Stimulated activated CD8-positive, alpha-beta memory T cell treated with anti-CD3 and anti-CD28 coated beads, Interleukin-4, amount 100 ng/mL, for 24 hours (primary cell): Measurements from ENCODE around the gene PLA2G6.
"Not testable (repeated sequence)": the region's sequence is repeated elsewhere in the genome, so short reads cannot be mapped to it uniquely, and the experiment has no call there.

Experiments used
- DNase-seq: peaks from one replicate; pipeline ENCODE4 v3.0.0-alpha.2; 2020; ENCODE audit warnings: low read depth

Gene PLA2G6

DNA sequence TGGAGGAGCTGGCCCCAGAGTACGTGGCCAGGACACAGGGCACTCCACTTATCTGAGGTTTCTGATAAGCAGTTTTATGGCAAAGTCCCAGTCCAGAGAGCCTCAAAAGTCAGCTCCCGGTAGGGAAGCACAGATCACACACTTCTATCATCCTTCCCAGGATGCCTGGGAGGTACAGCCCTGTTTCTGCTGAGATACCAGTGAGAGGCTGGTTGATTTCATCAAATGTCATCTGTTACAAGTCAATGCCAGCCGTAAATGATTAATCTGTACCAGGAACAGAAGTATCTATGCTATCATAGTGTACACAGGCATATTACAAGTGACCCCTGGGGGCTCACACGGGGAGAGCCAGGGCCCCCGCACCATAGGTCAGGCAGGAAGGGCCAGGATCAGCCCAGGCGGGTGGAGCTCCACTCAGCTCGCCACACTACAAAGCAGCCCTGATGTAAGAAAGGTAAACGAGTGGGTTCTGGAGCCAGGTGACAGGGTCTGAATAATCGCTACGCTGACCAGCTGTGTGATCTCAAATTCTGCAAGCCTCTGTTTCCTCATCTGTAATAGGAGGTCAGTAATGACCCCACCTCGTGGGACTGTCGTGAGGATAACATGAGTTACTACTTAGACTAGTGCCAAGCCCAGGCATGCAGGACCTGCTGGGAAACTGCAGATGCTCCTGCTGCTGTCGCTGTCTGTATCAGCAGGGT, 17.6 kb downstream of the PLA2G6 start:
- no peak for DNase-seq

DNA sequence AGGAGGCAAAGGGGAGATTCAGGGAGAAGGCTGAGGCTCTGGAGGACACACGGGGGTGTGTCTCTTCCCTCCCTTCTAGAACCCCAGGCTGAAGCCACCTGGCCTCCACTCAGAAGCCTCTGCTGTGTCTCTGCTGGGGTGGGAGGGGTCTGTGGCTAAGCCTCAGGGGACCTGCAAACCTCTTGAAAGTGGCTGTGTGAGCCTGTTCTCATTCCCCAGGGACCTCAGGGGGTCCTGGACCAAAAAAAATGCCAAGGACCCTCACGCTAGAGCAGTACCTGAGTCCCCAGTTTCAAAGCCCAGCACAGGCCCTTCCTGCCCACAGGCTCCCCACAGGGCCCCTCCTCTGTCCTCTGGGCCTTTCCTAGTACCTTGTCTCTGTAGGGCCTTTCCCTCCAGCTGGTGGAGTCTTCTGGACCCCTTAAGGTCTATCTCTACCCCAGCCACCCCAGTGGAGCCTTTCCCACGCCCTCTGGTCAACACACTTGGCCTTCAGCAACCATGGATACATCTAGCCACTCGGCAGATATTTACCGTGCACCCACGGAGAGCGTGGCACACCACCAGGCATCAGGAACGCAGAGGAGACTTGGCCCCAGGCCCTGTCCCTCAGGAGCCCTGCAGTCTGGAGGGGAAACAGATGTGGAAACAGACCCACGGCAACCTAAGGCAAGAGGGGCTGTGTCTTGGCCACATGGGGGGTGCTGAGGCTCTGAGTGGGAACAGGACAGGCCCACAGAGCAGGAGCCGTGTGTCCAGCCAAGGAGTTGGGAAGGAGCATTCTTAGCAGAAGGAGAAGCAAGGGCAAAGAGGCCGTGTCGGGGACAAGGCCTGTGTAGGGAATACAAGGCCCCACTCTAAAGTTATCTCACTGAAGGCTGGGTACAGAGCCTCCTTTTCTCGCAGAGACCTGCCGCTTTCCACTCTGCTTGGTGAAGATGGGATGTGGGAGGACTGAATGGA, 18.5 kb downstream of the PLA2G6 start:
- no peak for DNase-seq

- DNase-seq = no peak
Measured at GRCh38 chr22:38155703-38156102, 25.9 kb downstream of the PLA2G6 start.

- DNase-seq = not testable (repeated sequence)
Measured at GRCh38 chr22:38154563-38154915, 27.1 kb downstream of the PLA2G6 start.

DNA sequence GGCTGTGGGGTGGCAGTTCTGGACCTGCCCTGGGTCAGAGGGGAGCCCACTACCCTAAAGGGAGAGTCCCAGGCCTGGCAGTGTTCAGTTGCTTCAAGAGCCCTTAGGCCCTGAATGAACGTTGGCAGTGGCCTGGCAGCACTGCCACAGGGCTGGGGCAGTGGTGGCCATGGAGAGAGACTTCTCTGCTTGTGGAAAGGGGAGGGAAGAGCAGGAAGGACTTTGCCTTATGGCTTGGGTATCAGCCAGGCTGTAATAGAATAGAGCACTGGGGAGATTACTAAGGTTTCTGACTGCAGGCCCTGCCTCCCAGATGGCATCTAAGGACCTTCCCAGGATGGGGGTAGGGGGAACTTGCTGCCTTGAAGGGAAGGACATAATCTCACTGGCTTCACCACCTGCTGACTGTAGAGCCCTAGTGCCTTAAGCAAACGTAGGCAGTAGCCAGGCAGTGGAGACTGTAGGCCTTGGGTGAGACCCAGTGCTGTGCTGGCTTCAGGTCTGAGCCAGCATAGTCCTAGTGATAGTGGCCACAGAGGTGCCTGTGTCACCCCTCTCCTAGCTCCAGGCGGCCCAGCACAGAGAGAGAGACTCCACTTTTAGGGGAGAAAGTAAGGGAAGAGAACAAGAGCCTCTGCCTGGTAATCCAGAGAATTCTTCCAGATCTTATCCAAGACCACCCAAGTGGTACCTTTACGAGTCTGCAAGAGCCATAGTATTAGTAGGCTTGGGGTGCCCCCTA, 27.6 kb downstream of the PLA2G6 start:
- DNase-seq = no peak

DNA sequence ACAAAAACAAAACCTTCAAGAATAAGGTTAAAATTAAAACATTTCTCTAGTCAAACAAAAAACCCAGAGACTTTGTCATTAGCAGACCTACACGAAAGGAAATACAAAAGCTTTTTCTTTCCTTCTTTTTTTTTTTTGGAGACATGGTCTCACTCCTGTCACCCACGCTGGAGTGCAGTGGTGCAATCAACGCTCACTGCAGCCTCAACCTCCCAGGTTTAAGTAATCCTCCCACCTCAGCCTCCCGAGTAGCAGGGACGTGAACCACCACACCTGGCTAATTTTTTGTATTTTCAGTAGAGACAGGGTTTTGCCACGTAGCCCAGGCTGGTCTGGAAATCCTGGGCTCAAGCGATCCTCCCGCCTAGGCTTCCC, 30.5 kb downstream of the PLA2G6 start:
- DNase-seq = no peak

- no peak for DNase-seq
Measured at GRCh38 chr22:38148245-38148644, 33.4 kb downstream of the PLA2G6 start.

DNA sequence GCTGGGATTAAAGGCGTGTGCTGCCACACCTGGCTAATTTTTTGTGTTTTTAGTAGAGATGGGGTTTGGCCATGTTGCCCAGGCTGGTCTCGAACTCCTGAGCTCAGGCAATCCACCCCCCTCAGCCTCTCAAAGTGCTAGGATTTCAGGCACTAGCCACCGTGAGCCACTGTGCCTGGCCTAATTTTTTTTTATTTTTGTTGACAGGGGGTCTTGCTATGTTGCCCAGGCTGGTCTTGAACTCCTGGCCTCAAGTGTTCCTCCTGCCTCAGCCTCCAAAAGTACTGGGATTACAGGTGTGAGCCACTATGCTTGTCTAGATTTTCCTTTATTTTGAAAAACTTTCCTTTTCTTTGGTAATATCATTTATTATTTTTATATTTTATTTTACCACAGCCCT, 35.5 kb downstream of the PLA2G6 start:
- not testable (repeated sequence) for DNase-seq

DNA sequence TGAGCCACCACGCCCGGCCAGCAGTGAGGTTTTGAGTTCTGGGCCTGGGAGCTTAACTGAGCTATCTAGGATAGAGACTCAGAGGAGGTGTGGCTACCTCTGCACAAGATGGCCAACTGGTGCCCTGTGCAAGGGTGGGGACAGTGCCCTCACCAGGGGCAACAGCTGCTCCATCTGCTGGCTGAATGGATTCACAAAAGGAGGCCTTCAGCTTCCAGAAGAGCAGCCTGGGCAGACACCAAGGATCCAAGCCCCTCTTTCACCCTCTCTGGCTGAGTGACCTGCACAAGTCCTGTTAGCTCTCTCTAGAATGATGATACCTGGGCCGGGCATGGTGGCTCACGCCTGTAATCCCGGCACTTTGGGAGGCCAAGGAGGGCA, 37.6 kb downstream of the PLA2G6 start:
- DNase-seq = no peak

DNA sequence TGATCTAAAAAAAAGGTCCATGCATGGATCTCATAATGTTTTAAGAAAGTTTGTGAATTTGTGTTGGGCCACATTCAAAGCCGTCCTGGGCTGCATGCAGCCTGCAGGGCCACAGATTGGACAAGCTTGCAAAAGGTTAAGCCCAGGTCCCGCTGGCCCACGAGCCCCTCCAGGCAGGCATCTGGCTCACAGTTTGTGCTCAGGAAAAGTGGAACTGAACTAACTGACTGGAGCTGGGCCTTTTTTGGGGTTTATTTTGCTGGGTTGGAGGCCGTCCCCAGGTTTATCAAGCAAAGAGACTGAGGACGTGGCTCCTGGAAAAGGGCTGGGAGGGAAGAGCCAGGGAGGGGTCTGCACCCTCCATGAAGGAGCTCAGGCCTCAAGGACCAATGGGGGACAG, 39.0 kb downstream of the PLA2G6 start:
- DNase-seq = no peak

DNA sequence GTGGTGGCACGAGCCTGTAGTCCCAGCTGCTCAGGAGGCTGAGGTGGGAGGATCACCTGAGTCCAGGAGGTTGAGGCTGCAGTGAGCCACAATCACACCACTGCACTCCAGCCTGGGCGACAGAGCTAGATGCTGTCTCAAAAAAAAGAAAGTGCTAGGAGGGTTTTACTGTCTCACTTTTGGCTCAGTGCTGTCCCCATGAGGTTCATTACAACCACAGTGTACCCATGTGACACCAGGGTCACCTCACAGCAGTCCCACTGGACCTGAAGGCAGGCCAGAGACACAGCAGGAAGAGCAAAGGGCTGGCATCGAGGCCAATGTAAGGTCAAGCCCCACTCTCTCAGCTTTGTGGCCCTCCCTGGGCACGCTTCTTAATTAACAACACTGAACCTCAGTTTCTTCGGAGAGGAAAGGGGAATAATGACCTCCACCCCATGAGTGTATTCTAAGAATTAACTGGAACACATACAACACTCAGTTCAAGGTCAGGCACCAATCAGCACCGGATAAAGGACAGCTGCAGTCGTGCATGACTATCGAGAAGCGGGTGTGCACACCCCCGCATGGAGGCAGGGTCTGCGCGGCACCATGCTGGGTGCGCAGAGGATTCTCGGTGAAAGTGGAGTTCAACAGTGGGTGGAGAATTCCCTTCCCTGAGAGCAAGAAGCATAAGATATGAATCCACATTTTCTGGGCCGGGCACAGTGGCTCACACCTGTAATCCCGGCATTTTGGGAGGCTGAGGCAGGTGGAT, 40.2 kb downstream of the PLA2G6 start:
- DNase-seq = no peak

GRCh38 chr22:38139901-38140300, 41.7 kb downstream of the PLA2G6 start:
- no peak for DNase-seq

GRCh38 chr22:38138961-38139360, 42.7 kb downstream of the PLA2G6 start:
- DNase-seq = no peak

GRCh38 chr22:38137876-38138687, 43.5 kb downstream of the PLA2G6 start:
- no peak for DNase-seq

DNA sequence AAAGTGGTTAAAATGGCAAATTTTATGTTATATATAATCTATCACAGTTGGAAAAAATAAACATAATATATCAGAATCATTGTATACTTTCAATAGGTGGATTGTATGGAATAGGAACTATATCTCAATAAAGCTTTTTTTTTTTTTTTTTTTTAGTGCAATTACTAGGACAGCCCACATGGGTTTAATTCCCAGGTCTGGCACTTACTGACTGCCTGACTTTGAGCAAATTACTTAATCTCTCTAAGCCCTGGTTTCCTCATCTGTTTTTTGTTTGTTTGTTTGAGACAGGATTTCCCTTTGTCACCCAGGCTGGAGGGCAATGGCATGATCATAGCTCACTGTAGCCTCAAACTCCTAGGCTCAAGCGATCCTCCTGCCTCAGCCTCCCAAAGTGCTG, 45.0 kb downstream of the PLA2G6 start:
- DNase-seq = no peak

DNA sequence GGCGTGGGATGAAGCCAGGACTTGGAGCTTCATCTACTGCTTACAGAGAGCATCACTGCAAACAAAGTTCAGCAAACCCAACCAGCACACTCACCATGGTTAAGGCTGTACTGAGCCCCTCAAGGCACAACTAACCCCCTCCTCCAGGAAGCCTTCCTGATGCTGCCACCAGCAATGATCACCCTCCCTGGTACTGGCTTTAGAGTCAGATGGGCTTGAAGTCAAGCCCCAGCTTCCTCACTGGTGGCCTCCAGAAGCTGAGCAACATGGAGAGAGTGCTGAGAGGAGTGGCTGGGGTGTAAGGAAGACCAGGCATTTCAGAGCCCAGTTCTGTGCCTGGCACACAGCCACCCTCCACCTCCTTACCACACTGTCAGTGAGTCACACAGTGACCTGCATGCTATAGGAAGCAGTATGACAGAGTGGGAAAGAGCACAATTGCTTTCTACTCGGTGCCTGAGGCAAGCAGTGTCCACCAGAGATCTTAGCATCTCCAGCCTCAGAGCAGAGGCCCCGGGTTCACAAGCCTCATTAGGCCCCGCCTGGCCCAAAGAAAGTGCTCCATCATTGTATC, 46.4 kb downstream of the PLA2G6 start:
- DNase-seq = no peak

- no peak for DNase-seq
Measured at GRCh38 chr22:38133331-38133730, 48.3 kb downstream of the PLA2G6 start.

GRCh38 chr22:38132794-38133193, 48.8 kb downstream of the PLA2G6 start:
- DNase-seq = no peak

GRCh38 chr22:38132136-38132535, 49.5 kb downstream of the PLA2G6 start:
- no peak for DNase-seq

DNA sequence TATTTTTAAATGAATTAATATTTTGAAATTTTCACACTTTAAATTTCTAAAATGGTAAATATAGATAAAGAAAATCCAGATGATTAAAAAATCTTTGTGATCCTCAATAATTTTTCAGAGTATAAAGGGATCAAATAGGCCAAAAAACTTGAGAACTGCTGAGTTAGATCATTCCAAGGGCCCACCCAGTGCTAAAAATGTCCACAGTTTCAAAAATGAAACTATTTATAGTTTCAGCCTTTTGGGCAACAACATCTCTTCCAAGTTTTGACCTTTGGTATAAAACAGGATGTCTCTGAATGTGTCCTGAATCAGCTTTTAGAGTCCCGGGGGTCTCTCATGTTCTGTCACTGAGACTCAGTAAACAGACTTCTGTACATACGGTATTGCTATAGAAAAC, 50.2 kb downstream of the PLA2G6 start:
- DNase-seq = no peak

DNA sequence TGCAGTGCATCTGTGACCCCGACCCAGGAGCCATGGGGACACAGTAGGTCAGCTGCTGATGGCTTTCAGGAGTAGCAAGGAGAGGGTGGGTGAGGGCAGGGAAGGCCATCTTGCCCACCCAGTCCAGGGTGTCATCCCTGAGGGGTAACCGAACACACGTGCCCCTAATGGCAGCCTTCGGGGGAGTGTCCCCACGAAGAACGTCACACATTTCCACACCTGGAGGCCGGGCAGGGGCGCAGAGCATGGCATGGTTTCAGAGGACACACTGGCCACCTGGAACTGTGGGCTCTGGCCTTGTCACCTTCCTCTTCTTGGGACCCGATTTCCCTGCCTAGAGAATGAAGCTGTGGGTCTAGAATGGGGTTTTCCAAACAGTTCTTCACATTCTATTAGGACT, 51.8 kb downstream of the PLA2G6 start:
- no peak for DNase-seq
